ENCODE measurements around the gene GALNT9.

DNA sequence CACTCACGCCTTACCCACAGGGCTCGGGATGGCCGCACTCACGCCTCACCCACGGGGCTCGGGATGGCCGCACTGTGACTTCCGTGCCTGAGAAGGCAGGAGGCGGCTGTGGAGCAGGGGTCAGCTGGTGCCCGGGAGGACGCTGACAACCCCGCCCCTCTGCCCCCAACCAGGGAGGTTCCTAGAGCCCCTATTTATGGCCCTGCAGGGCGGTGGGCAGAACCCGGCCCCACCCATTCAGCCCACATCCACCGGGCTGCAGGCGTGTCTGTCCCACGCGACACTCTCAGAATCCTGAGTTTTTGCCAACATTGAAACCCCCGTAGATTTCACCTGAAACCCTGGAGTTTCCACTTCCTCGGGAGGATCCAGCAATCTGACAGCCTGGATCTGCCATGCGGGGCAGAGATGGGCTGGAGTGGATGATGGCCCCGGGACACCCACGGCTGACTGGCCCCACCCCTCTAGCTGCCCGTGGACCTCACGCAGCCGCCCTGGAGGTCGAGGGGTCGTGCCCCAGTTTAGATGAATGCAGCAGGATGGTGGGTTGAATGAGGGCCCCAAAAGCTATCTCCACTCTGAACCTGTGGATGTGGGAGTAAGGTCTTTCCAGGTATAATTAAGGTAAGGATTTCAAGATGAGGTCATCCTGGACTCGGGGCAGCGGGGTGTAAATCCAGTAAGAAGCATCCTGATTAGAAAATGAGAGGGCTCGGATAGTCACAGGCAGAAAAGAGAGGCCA is 20.4 kb downstream of the GALNT9 start:
- TF ChIP-seq, protein P1, sequence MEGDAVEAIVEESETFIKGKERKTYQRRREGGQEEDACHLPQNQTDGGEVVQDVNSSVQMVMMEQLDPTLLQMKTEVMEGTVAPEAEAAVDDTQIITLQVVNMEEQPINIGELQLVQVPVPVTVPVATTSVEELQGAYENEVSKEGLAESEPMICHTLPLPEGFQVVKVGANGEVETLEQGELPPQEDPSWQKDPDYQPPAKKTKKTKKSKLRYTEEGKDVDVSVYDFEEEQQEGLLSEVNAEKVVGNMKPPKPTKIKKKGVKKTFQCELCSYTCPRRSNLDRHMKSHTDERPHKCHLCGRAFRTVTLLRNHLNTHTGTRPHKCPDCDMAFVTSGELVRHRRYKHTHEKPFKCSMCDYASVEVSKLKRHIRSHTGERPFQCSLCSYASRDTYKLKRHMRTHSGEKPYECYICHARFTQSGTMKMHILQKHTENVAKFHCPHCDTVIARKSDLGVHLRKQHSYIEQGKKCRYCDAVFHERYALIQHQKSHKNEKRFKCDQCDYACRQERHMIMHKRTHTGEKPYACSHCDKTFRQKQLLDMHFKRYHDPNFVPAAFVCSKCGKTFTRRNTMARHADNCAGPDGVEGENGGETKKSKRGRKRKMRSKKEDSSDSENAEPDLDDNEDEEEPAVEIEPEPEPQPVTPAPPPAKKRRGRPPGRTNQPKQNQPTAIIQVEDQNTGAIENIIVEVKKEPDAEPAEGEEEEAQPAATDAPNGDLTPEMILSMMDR (IDR thresholded peaks at IDR 0.05; ENCODE audit: insufficient read depth, low read depth, low read length), result no peak
- TF ChIP-seq EZH2 (IDR thresholded peaks at IDR 0.05; ENCODE audit: insufficient read depth, low read length), result no peak

Data from astrocyte (in vitro differentiated cells and primary cell).